ENCODE results near the gene SAMM50.
"Not testable (repeated sequence)": the region's sequence is repeated elsewhere in the genome, so short reads cannot be mapped to it uniquely, and the experiment has no call there.

The SAMM50 gene

DNA sequence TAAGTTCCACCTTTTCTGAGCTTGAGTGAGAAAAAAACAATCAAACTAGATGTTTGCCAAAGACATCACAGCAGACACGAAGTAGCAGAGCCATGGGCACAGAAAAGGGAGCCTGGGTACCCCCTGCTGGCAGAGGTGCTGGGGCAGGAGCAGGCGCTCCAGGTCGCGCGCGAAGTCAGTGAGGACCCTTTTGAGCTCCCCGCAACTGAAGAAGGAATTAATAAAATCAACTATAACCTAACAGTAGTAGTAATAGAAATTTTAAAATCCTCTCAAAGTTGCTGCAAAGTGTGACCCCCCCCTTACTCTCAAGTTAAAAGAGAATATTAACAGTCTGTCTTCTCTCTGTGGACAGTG, 48.8 kb downstream of the SAMM50 start:
- Histone ChIP-seq H3K9me3 (ENCODE audit: control insufficient read depth, insufficient read depth, low read depth, low read length) (no peaks in the 10 kb centered on the region), H3K27me3 (ENCODE audit: control insufficient read depth, insufficient read depth, low read length) (no peaks in the 10 kb centered on the region), H3K36me3 (ENCODE audit: control insufficient read depth, insufficient read depth, low read length) (peaks cover 4% of the 10 kb centered on the region), H3K4me3 (ENCODE audit: low read depth, low read length) (no peak overlapping the region), H3K9ac (ENCODE audit: low read length) (no peak overlapping the region), H3K4me1 (ENCODE audit: control insufficient read depth, insufficient read depth, low read length) (no peaks in the 10 kb centered on the region), H3K27ac (ENCODE audit: low read depth, low read length) (no peak overlapping the region)

DNA sequence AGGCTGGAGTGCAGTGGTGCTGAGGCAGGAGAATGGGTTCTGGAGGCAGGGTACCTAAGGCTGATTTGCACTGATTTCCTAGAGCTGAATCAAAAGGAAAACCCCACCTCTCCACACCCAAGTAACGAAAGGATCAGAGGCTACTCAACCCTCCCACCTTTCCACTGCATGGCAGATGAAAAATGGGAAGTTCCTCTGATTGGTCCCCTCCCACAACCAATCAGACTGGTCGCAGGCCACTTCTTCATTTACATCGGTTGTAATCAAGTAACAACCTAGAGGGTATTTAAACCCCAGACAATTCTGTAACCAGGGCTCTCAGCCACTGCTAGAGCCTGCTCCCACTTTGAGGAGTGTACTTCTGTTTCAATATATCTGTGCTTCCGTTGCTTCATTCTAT, 50.3 kb downstream of the SAMM50 start:
- H3K9me3 ChIP-seq (ENCODE audit: control insufficient read depth, insufficient read depth, low read depth, low read length) = no peaks in the 10 kb centered on the region
- H3K27ac ChIP-seq (ENCODE audit: low read depth, low read length) = no peak overlapping the region
- H3K4me1 ChIP-seq (ENCODE audit: control insufficient read depth, insufficient read depth, low read length) = no peaks in the 10 kb centered on the region
- H3K4me3 ChIP-seq (ENCODE audit: low read depth, low read length) = no peak overlapping the region
- H3K27me3 ChIP-seq (ENCODE audit: control insufficient read depth, insufficient read depth, low read length) = no peaks in the 10 kb centered on the region
- H3K9ac ChIP-seq (ENCODE audit: low read length) = no peak overlapping the region
- no peaks in the 10 kb centered on the region for H3K36me3 ChIP-seq (ENCODE audit: control insufficient read depth, insufficient read depth, low read length)

DNA sequence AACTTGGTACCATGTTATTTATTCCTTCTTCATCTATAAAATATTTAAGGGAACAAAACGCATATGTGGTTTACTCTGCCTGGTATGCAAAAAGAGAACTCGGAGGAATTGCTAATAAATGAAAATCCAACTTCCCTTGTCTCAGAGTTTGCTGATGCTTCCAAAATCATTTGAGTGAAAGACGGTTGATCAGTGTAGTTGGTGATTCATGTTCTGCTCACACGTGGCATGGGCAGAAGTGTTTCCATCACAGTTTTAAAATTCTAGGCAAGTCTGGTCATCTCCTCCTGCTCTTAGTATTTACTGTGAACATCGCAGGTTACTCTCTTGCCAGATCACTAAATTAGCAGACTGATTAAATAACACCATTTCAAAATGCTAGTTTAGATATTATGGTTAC, 56.9 kb downstream of the SAMM50 start:
- Histone ChIP-seq H3K4me3 (ENCODE audit: low read depth, low read length) (no peak overlapping the region), H3K9ac (ENCODE audit: low read length) (no peak overlapping the region), H3K9me3 (ENCODE audit: control insufficient read depth, insufficient read depth, low read depth, low read length) (no peaks in the 10 kb centered on the region), H3K27me3 (ENCODE audit: control insufficient read depth, insufficient read depth, low read length) (no peaks in the 10 kb centered on the region), H3K36me3 (ENCODE audit: control insufficient read depth, insufficient read depth, low read length) (no peaks in the 10 kb centered on the region), H3K27ac (ENCODE audit: low read depth, low read length) (no peak overlapping the region), H3K4me1 (ENCODE audit: control insufficient read depth, insufficient read depth, low read length) (no peaks in the 10 kb centered on the region)

DNA sequence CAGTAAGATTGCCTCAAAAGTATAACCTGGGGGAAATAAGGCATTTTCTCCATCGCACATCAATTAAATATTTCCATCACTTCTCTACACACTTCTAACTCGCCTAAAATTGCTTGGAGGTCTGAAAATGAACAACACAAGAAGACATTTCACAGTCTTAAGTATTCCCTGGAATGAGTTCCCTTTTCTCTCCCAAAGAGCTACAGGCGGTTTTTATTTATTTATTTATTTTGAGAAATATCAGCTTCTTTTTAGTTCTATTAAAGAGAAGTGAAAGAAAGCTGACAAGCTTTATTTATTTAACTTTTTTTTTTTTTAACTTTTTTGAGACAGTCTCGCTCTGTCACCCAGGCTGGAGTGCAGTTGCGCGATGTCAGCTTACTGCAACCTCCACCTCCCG, 57.3 kb downstream of the SAMM50 start:
- H3K27me3 ChIP-seq (ENCODE audit: control insufficient read depth, insufficient read depth, low read length) = no peaks in the 10 kb centered on the region
- no peaks in the 10 kb centered on the region for H3K4me1 ChIP-seq (ENCODE audit: control insufficient read depth, insufficient read depth, low read length)
- H3K27ac ChIP-seq (ENCODE audit: low read depth, low read length) = no peak overlapping the region
- H3K36me3 ChIP-seq (ENCODE audit: control insufficient read depth, insufficient read depth, low read length) = no peaks in the 10 kb centered on the region
- no peak overlapping the region for H3K4me3 ChIP-seq (ENCODE audit: low read depth, low read length)
- H3K9me3 ChIP-seq (ENCODE audit: control insufficient read depth, insufficient read depth, low read depth, low read length) = no peaks in the 10 kb centered on the region
- no peak overlapping the region for H3K9ac ChIP-seq (ENCODE audit: low read length)

DNA sequence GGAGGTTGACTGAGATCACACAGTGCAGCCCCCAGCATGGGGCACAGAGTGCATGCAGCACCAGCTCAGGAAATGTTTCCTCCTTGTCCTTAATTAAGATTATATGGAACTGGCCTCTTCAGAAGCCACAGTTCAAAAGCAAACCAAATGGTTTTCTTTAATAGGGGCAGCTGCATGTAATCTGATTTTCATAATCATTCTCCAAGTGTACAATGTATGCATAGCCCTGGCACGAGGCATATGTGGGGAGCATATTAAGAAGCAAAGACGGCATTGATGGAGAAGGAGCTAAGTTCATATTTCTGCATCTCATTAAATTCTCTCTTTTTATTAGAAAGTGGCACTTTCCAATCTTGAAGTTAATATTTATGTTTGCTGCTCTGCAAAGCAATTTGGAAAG, 59.0 kb downstream of the SAMM50 start:
- no peaks in the 10 kb centered on the region for H3K9me3 ChIP-seq (ENCODE audit: control insufficient read depth, insufficient read depth, low read depth, low read length)
- H3K9ac ChIP-seq (ENCODE audit: low read length) = no peak overlapping the region
- no peaks in the 10 kb centered on the region for H3K27me3 ChIP-seq (ENCODE audit: control insufficient read depth, insufficient read depth, low read length)
- no peak overlapping the region for H3K4me3 ChIP-seq (ENCODE audit: low read depth, low read length)
- no peak overlapping the region for H3K27ac ChIP-seq (ENCODE audit: low read depth, low read length)
- H3K4me1 ChIP-seq (ENCODE audit: control insufficient read depth, insufficient read depth, low read length) = no peaks in the 10 kb centered on the region
- H3K36me3 ChIP-seq (ENCODE audit: control insufficient read depth, insufficient read depth, low read length) = no peaks in the 10 kb centered on the region

DNA sequence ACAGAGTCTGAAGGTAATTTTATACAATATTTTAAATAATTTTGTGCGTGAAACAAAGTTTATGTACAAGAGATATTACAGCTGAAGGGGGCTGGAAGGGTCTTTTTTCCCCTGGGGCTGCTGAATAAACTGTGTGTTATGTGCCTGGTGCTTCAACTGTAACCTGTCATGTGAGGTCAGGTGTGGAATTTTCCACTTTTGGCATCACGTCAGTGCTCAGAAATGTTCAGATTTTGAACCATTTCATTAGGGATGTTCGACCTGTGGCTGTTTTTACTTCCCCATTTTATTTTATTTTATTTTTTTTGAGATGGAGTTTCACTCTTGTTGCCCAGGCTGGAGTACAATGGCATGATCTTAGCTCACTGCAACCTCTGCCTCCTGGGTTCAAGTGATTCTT, 61.3 kb downstream of the SAMM50 start:
- not testable (repeated sequence) for H3K36me3 ChIP-seq (ENCODE audit: control insufficient read depth, insufficient read depth, low read length); H3K4me1 ChIP-seq (ENCODE audit: control insufficient read depth, insufficient read depth, low read length); H3K27ac ChIP-seq (ENCODE audit: low read depth, low read length); H3K4me3 ChIP-seq (ENCODE audit: low read depth, low read length); H3K27me3 ChIP-seq (ENCODE audit: control insufficient read depth, insufficient read depth, low read length); H3K9me3 ChIP-seq (ENCODE audit: control insufficient read depth, insufficient read depth, low read depth, low read length); H3K9ac ChIP-seq (ENCODE audit: low read length)

DNA sequence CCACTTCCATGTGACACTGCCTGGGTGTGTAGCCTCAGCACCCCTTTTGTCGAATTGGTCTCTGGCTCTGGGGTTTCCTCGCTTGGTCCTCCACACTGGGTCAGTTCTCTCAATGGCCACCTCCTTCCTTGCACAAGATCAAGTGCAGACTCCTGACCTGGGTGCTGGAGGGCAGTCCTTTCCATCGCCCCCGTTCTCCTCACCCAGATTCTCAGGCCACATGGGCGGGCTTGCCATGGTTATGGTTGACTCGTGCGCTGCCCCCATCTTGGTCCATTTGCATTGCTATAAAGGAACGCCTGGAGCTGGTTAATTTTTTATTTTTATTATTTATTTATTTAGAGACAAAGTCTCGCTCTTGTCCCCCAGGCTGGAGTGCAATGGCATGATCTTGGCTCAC, 63.4 kb downstream of the SAMM50 start:
- peaks cover 2% of the 10 kb centered on the region; the same call in 1 of the 2 replicates for H3K4me1 ChIP-seq (ENCODE audit: control insufficient read depth, insufficient read depth, low read length)

DNA sequence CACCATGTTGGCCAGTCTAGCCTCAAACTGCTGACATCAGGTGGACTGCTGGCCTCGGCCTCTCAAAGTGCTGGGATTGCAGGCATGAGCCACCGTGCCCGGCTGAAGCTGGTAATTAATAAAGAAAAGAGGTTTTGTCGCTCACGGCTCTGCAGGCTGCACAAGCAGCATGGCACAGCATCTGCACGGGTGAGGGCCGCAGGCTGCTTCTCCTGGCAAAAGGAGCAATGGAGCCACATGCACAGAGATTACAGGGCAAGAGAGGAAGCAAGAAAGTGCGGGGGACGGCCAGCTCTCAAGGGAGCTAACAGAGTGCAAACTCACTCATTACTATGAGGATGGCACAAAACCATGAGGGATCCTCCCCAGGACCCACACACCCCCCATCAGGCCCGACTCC, 64.2 kb downstream of the SAMM50 start:
- H3K27ac ChIP-seq (ENCODE audit: low read depth, low read length) = no peak overlapping the region
- H3K36me3 ChIP-seq (ENCODE audit: control insufficient read depth, insufficient read depth, low read length) = no peaks in the 10 kb centered on the region
- H3K27me3 ChIP-seq (ENCODE audit: control insufficient read depth, insufficient read depth, low read length) = no peaks in the 10 kb centered on the region
- no peak overlapping the region for H3K9ac ChIP-seq (ENCODE audit: low read length)
- no peak overlapping the region for H3K4me3 ChIP-seq (ENCODE audit: low read depth, low read length)
- H3K9me3 ChIP-seq (ENCODE audit: control insufficient read depth, insufficient read depth, low read depth, low read length) = no peaks in the 10 kb centered on the region
- peaks cover 4% of the 10 kb centered on the region; the same call in 1 of the 2 replicates for H3K4me1 ChIP-seq (ENCODE audit: control insufficient read depth, insufficient read depth, low read length)

More for the DNA sequence above, 63.4 kb downstream of the SAMM50 start:
- no peak overlapping the region for H3K27ac ChIP-seq (ENCODE audit: low read depth, low read length)
- H3K9ac ChIP-seq (ENCODE audit: low read length) = no peak overlapping the region
- no peaks in the 10 kb centered on the region for H3K36me3 ChIP-seq (ENCODE audit: control insufficient read depth, insufficient read depth, low read length)
- no peaks in the 10 kb centered on the region for H3K27me3 ChIP-seq (ENCODE audit: control insufficient read depth, insufficient read depth, low read length)
- H3K4me3 ChIP-seq (ENCODE audit: low read depth, low read length) = no peak overlapping the region
- H3K9me3 ChIP-seq (ENCODE audit: control insufficient read depth, insufficient read depth, low read depth, low read length) = no peaks in the 10 kb centered on the region

DNA sequence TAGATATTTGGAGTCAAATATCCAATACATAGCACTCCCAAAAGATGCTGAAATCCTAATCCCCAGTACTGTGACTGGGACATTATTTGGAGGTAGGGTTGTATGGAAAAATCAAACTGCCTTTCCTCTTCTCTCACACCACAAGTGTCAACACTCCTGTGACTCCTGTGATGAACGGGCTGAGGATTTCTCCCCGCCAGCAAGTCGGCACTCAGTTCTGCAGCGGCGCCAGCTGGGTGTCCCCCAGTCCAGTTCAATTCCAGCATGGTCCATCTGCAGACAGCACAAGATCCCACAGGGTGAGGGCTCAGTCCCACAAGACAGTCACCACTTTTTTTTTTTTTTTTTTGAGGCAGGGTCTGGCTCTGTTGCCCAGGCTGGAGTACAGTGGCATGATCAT, 64.6 kb downstream of the SAMM50 start:
- H3K27me3 ChIP-seq (ENCODE audit: control insufficient read depth, insufficient read depth, low read length) = no peaks in the 10 kb centered on the region; the same call in 1 of the 2 replicates
- H3K4me3 ChIP-seq (ENCODE audit: low read depth, low read length) = no peak overlapping the region
- no peaks in the 10 kb centered on the region for H3K9me3 ChIP-seq (ENCODE audit: control insufficient read depth, insufficient read depth, low read depth, low read length)
- H3K9ac ChIP-seq (ENCODE audit: low read length) = no peak overlapping the region
- peaks cover 4% of the 10 kb centered on the region; the same call in 1 of the 2 replicates for H3K4me1 ChIP-seq (ENCODE audit: control insufficient read depth, insufficient read depth, low read length)
- H3K27ac ChIP-seq (ENCODE audit: low read depth, low read length) = no peak overlapping the region
- no peaks in the 10 kb centered on the region for H3K36me3 ChIP-seq (ENCODE audit: control insufficient read depth, insufficient read depth, low read length)

DNA sequence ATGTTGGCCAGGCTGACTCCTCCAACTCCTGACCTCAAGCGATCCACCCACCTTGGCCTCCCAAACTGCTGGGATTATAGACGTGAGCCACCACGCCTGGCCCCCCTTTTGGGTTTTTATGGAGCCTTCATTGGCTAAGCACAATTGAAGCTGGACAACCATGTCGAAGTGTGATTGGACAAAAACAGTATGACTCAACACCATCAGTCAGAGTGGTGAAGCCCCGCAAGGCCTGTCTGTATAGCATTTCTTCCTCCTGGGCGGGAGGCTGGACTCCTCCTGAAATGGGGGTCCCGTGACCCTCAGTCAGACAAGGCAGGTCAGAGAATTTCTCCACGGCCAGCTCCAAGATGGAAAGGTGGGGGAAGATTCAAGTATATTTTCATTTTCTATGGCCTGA, 65.7 kb downstream of the SAMM50 start:
- H3K4me3 ChIP-seq (ENCODE audit: low read depth, low read length) = no peak overlapping the region
- H3K4me1 ChIP-seq (ENCODE audit: control insufficient read depth, insufficient read depth, low read length) = peaks cover 15% of the 10 kb centered on the region
- no peak overlapping the region for H3K9ac ChIP-seq (ENCODE audit: low read length)
- no peak overlapping the region for H3K27ac ChIP-seq (ENCODE audit: low read depth, low read length)
- H3K36me3 ChIP-seq (ENCODE audit: control insufficient read depth, insufficient read depth, low read length) = no peaks in the 10 kb centered on the region
- H3K9me3 ChIP-seq (ENCODE audit: control insufficient read depth, insufficient read depth, low read depth, low read length) = no peaks in the 10 kb centered on the region
- no peaks in the 10 kb centered on the region; the same call in 1 of the 2 replicates for H3K27me3 ChIP-seq (ENCODE audit: control insufficient read depth, insufficient read depth, low read length)

DNA sequence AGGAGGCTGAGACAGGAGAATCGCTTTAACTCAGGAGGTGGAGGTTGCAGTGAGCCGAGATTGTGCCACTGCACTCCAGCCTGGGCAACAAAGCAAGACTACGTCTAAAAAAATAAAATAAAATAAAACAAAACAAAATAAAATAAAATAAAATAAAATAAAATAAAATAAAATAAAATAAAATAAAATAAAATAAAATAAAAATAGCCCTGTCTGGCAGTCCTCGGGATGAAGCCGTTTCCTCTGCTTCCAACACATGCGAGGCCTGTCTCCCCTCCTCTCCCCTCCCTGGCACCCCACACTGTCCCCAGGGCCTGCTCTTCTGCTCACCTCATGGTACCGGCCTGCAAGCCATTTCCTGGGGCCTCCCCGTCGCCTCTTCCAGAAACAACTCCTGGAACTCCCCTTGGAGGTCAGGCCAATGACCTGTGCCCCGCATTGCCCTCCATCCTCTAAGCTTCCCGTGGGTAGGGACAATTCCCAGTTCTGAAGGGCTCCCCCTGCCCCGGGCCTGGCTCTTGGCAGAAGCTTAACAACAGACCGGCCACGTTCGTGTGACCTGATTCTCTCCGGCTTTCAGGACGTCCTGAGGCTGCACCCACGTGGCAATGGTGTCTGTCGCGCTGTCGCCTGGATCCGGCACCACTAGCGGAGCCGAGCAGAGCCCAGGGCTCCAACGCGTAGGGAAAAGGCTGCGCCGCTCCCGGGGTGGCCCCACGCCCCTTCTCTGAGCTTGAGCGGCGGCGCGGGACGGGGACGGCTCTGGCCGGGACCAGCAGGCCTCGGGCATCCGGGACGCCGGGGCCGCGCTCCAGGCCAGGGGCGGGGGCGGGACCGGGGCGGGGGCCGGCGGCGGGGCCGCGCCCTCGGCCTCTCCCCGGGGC, 68.4 kb downstream of the SAMM50 start:
- peak overlapping the region; percentile 64 for H3K4me3 ChIP-seq (ENCODE audit: low read depth, low read length)
- peaks cover 28% of the 10 kb centered on the region for H3K4me1 ChIP-seq (ENCODE audit: control insufficient read depth, insufficient read depth, low read length)
- H3K9ac ChIP-seq (ENCODE audit: low read length) = peak overlapping the region; percentile 80
- H3K27me3 ChIP-seq (ENCODE audit: control insufficient read depth, insufficient read depth, low read length) = no peaks in the 10 kb centered on the region; the same call in 1 of the 2 replicates
- H3K27ac ChIP-seq (ENCODE audit: low read depth, low read length) = no peak overlapping the region
- no peaks in the 10 kb centered on the region for H3K9me3 ChIP-seq (ENCODE audit: control insufficient read depth, insufficient read depth, low read depth, low read length)
- H3K36me3 ChIP-seq (ENCODE audit: control insufficient read depth, insufficient read depth, low read length) = no peaks in the 10 kb centered on the region

Data from HUES6 (cell line).